ENCODE results near the gene FJX1. TPM values are rescaled to one million over a fixed set of nuclear protein-coding genes. Genes with fewer than 3 reads are reported as not detected.
"Not testable (repeated sequence)": the region's sequence is repeated elsewhere in the genome, so short reads cannot be mapped to it uniquely, and the experiment has no call there.

Gene FJX1
- polyA plus RNA-seq, 1 donor: 6.0 TPM

- no peak for DNase-seq (ENCODE audit: low read depth)
Measured at GRCh38 chr11:35632301-35632700, 14.0 kb downstream of the FJX1 start.

- DNase-seq (ENCODE audit: low read depth): no peak
Measured at GRCh38 chr11:35633827-35634423, 15.7 kb downstream of the FJX1 start.

- no peak for DNase-seq (ENCODE audit: low read depth)
Measured at GRCh38 chr11:35635933-35636332, 17.7 kb downstream of the FJX1 start.

- no peak for DNase-seq (ENCODE audit: low read depth)
Measured at GRCh38 chr11:35639591-35640179, 21.4 kb downstream of the FJX1 start.

GRCh38 chr11:35641171-35641897 is 23.1 kb downstream of the FJX1 start:
- no peak for DNase-seq (ENCODE audit: low read depth)

GRCh38 chr11:35641964-35642363 is 23.7 kb downstream of the FJX1 start:
- DNase-seq (ENCODE audit: low read depth): no peak

GRCh38 chr11:35647421-35648093 is 29.3 kb downstream of the FJX1 start:
- DNase-seq (ENCODE audit: low read depth): no peak

GRCh38 chr11:35650006-35650405 is 31.7 kb downstream of the FJX1 start:
- no peak for DNase-seq (ENCODE audit: low read depth)

- no peak for DNase-seq (ENCODE audit: low read depth)
Measured at GRCh38 chr11:35650467-35650866, 32.2 kb downstream of the FJX1 start.

- DNase-seq (ENCODE audit: low read depth): no peak
Measured at GRCh38 chr11:35651263-35651662, 33.0 kb downstream of the FJX1 start.

- not testable (repeated sequence) for DNase-seq (ENCODE audit: low read depth)
Measured at GRCh38 chr11:35652786-35653185, 34.5 kb downstream of the FJX1 start.

GRCh38 chr11:35654711-35655110 is 36.5 kb downstream of the FJX1 start:
- DNase-seq (ENCODE audit: low read depth): no peak

- no peak for DNase-seq (ENCODE audit: low read depth)
Measured at GRCh38 chr11:35655254-35655653, 37.0 kb downstream of the FJX1 start.

GRCh38 chr11:35655856-35656255 is 37.6 kb downstream of the FJX1 start:
- no peak for DNase-seq (ENCODE audit: low read depth)

GRCh38 chr11:35658020-35658948 is 40.0 kb downstream of the FJX1 start:
- DNase-seq (ENCODE audit: low read depth): no peak

GRCh38 chr11:35661534-35661933 is 43.3 kb downstream of the FJX1 start:
- DNase-seq (ENCODE audit: low read depth): no peak

GRCh38 chr11:35662061-35662648 is 43.9 kb downstream of the FJX1 start:
- DNase-seq (ENCODE audit: low read depth): no peak

- peak; percentile 47 for DNase-seq (ENCODE audit: low read depth)
Measured at GRCh38 chr11:35662649-35663407, 44.6 kb downstream of the FJX1 start, which contains the start of gene TRIM44. Gene TRIM44, plus strand, starts transcription at chr11:35662775. Its CDS starts 337 bp downstream, at chr11:35663112.

GRCh38 chr11:35663408-35663702 is 45.1 kb downstream of the FJX1 start:
- DNase-seq (ENCODE audit: low read depth): no peak

GRCh38 chr11:35664977-35665441 is 46.7 kb downstream of the FJX1 start:
- no peak for DNase-seq (ENCODE audit: low read depth)

Measured in forelimb muscle (tissue), 1 donor.